ENCODE measurements around the gene IQCM.
"Not testable (repeated sequence)": the region's sequence is repeated elsewhere in the genome, so short reads cannot be mapped to it uniquely, and the experiment has no call there.

The IQCM gene

DNA sequence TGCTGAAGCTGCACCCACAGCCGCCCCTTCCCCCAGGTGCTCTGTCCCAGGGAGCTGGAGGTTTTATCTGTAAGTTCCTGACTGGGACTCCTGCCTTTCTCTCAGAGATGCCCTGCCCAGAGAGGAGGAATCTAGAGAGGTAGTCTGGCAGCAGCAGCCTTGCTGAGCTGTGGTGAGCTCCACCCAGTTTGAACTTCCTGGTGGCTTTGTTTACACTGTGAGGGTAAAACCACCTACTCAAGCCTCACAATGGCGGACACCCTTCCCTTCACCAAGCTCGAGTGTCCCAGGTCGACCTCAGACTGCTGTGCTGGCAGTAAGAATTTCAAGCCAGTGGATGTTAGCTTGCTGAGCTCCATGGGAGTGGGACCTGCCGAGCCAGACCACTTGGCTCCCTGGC is 474.5 kb downstream of the IQCM start:
- H3K27ac ChIP-seq (ENCODE audit: low read length, poor library complexity, severe bottlenecking); H3K36me3 ChIP-seq (ENCODE audit: control insufficient read depth in 1 of 2, insufficient read depth in 2 of 2, low read depth in 1 of 2, low read length in 2 of 2); H2BK12ac ChIP-seq (ENCODE audit: low read length in 2 of 2); H3K9me3 ChIP-seq (ENCODE audit: control insufficient read depth, low read length); H2BK120ac ChIP-seq (ENCODE audit: low read depth, low read length); H4K91ac ChIP-seq (ENCODE audit: low read length); H3K4me2 ChIP-seq (ENCODE audit: low read length, poor library complexity, severe bottlenecking); DNase-seq; H3K4ac ChIP-seq (ENCODE audit: low read depth in 1 of 2, low read length in 2 of 2); H3K23ac ChIP-seq (ENCODE audit: low read length in 2 of 2); H2BK5ac ChIP-seq (ENCODE audit: low read depth, low read length, poor library complexity, severe bottlenecking); H3K79me1 ChIP-seq (replicated peaks; ENCODE audit: low read length, poor library complexity, severe bottlenecking); H4K8ac ChIP-seq (ENCODE audit: low read length); H3K4me1 ChIP-seq (ENCODE audit: control insufficient read depth, insufficient read depth, low read depth, low read length); H3K27me3 ChIP-seq (ENCODE audit: control insufficient read depth in 1 of 2, insufficient read depth in 1 of 2, low read length in 2 of 2); H2AFZ ChIP-seq (ENCODE audit: low read depth, low read length); H2AK5ac ChIP-seq (ENCODE audit: low read length, severe bottlenecking); H3K9ac ChIP-seq (ENCODE audit: low read length); H2BK15ac ChIP-seq (ENCODE audit: low read depth, poor library complexity, severe bottlenecking); H3K4me3 ChIP-seq (ENCODE audit: insufficient read depth in 1 of 2, low read depth in 1 of 2, low read length in 2 of 2); H3K14ac ChIP-seq (ENCODE audit: low read length in 2 of 2); H3K18ac ChIP-seq (ENCODE audit: low read depth in 1 of 2, low read length in 2 of 2): not testable (repeated sequence)
- WGBS = 70% methylated on average over 5 of the region's 5 CpGs

DNA sequence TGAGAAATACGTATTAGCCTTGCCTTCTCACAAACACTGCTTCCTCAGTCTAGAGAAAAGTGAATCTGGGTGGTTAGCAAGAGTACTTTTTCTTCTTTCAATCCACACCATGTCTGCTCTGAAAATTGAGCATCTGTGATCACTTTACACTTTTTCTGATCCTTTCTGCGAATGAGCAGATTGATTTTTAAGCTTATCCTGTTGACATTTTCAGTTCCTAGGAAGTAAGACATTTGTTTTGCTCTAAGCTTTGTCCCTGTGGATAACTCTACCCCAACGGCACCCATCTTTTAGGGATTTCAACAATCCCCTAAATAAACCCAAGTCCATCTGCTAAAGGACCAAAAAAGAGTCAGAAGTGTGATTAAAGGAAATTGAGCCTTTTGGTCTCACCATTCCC is 487.5 kb downstream of the IQCM start:
- Histone ChIP-seq H3K79me1 (replicated peaks; ENCODE audit: low read length, poor library complexity, severe bottlenecking) (no peaks in the 10 kb centered on the region), H3K27me3 (ENCODE audit: control insufficient read depth in 1 of 2, insufficient read depth in 1 of 2, low read length in 2 of 2) (no peaks in the 10 kb centered on the region), H3K4me2 (ENCODE audit: low read length, poor library complexity, severe bottlenecking) (no peak overlapping the region), H3K4ac (ENCODE audit: low read depth in 1 of 2, low read length in 2 of 2) (no peak overlapping the region), H3K27ac (ENCODE audit: low read length, poor library complexity, severe bottlenecking) (no peak overlapping the region), H3K4me1 (ENCODE audit: control insufficient read depth, insufficient read depth, low read depth, low read length) (no peaks in the 10 kb centered on the region), H3K36me3 (ENCODE audit: control insufficient read depth in 1 of 2, insufficient read depth in 2 of 2, low read depth in 1 of 2, low read length in 2 of 2) (no peaks in the 10 kb centered on the region), H3K18ac (ENCODE audit: low read depth in 1 of 2, low read length in 2 of 2) (no peak overlapping the region), H2AFZ (ENCODE audit: low read depth, low read length) (no peak overlapping the region), H2BK5ac (ENCODE audit: low read depth, low read length, poor library complexity, severe bottlenecking) (no peak overlapping the region), H3K23ac (ENCODE audit: low read length in 2 of 2) (no peak overlapping the region), H2BK15ac (ENCODE audit: low read depth, poor library complexity, severe bottlenecking) (no peak overlapping the region), H4K91ac (ENCODE audit: low read length) (no peak overlapping the region), H4K8ac (ENCODE audit: low read length) (no peak overlapping the region), H3K9me3 (ENCODE audit: control insufficient read depth, low read length) (peaks cover 2% of the 10 kb centered on the region), H2AK5ac (ENCODE audit: low read length, severe bottlenecking) (no peak overlapping the region), H2BK12ac (ENCODE audit: low read length in 2 of 2) (no peak overlapping the region), H3K4me3 (ENCODE audit: insufficient read depth in 1 of 2, low read depth in 1 of 2, low read length in 2 of 2) (no peak overlapping the region), H3K14ac (ENCODE audit: low read length in 2 of 2) (no peak overlapping the region), H2BK120ac (ENCODE audit: low read depth, low read length) (no peak overlapping the region), H3K9ac (ENCODE audit: low read length) (no peak overlapping the region)
- DNase-seq = no peak
- WGBS = 31% methylated on average over 3 of the region's 3 CpGs

DNA sequence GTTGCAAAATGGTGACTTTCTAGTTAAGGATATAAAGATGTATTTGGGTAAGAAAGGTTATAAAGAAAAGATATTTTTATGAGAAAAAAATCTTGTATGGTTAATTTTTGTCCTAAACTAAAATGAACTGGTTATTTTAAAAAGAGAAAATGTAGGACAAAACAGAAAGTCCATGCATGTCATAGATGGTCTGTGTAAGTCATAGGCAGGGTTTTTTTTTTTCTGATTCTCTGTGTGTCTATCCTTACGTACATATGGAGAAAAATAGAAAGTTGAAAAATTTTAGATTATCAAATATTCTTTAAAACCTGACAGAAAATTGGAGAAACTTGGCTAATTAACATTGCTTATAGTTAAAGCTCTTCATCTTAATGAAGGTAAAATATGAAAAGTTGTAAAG is 493.4 kb downstream of the IQCM start:
- Histone ChIP-seq H3K23ac (ENCODE audit: low read length in 2 of 2) (no peak overlapping the region), H2BK120ac (ENCODE audit: low read depth, low read length) (no peak overlapping the region), H4K8ac (ENCODE audit: low read length) (no peak overlapping the region), H3K4me2 (ENCODE audit: low read length, poor library complexity, severe bottlenecking) (no peak overlapping the region), H2BK12ac (ENCODE audit: low read length in 2 of 2) (no peak overlapping the region), H3K18ac (ENCODE audit: low read depth in 1 of 2, low read length in 2 of 2) (no peak overlapping the region), H3K79me1 (replicated peaks; ENCODE audit: low read length, poor library complexity, severe bottlenecking) (no peaks in the 10 kb centered on the region), H3K4ac (ENCODE audit: low read depth in 1 of 2, low read length in 2 of 2) (no peak overlapping the region), H3K27me3 (ENCODE audit: control insufficient read depth in 1 of 2, insufficient read depth in 1 of 2, low read length in 2 of 2) (no peaks in the 10 kb centered on the region), H2AFZ (ENCODE audit: low read depth, low read length) (no peak overlapping the region), H3K27ac (ENCODE audit: low read length, poor library complexity, severe bottlenecking) (no peak overlapping the region), H2BK15ac (ENCODE audit: low read depth, poor library complexity, severe bottlenecking) (no peak overlapping the region), H3K14ac (ENCODE audit: low read length in 2 of 2) (no peak overlapping the region), H3K9ac (ENCODE audit: low read length) (no peak overlapping the region), H2BK5ac (ENCODE audit: low read depth, low read length, poor library complexity, severe bottlenecking) (no peak overlapping the region), H3K36me3 (ENCODE audit: control insufficient read depth in 1 of 2, insufficient read depth in 2 of 2, low read depth in 1 of 2, low read length in 2 of 2) (no peaks in the 10 kb centered on the region), H3K9me3 (ENCODE audit: control insufficient read depth, low read length) (peaks cover 16% of the 10 kb centered on the region), H3K4me3 (ENCODE audit: insufficient read depth in 1 of 2, low read depth in 1 of 2, low read length in 2 of 2) (no peak overlapping the region), H3K4me1 (ENCODE audit: control insufficient read depth, insufficient read depth, low read depth, low read length) (no peaks in the 10 kb centered on the region), H4K91ac (ENCODE audit: low read length) (no peak overlapping the region), H2AK5ac (ENCODE audit: low read length, severe bottlenecking) (no peak overlapping the region)
- DNase-seq = no peak
- WGBS = no CpG with 5 or more reads among the region's 1 CpG

DNA sequence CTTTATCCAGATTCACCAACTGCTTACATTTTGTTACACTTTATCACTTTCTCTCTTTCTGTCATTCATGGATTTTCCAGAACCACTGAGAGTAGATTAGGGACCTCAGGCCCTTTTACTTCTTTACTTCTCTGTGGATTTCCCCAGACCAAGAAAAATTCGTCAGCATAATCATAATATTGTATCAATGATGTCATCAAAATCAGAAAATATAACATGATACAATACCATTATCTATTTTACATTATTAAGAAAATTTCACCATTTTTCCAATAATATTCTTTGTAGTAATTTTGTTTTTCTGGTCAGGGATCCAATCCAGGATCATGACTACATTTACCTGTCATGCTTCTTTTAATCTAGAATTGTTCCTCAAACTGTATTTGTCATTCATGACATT is 494.2 kb downstream of the IQCM start:
- no peak for DNase-seq
- H3K9ac ChIP-seq (ENCODE audit: low read length) = no peak overlapping the region

More for the DNA sequence above, 494.2 kb downstream of the IQCM start:
- H3K14ac ChIP-seq (ENCODE audit: low read length in 2 of 2) = no peak overlapping the region
- no peaks in the 10 kb centered on the region for H3K79me1 ChIP-seq (replicated peaks; ENCODE audit: low read length, poor library complexity, severe bottlenecking)
- H3K18ac ChIP-seq (ENCODE audit: low read depth in 1 of 2, low read length in 2 of 2) = no peak overlapping the region
- H4K91ac ChIP-seq (ENCODE audit: low read length) = no peak overlapping the region
- no CpG with 5 or more reads among the region's 1 CpG for WGBS
- H3K23ac ChIP-seq (ENCODE audit: low read length in 2 of 2) = no peak overlapping the region
- H3K27me3 ChIP-seq (ENCODE audit: control insufficient read depth in 1 of 2, insufficient read depth in 1 of 2, low read length in 2 of 2) = no peaks in the 10 kb centered on the region
- H2BK5ac ChIP-seq (ENCODE audit: low read depth, low read length, poor library complexity, severe bottlenecking) = no peak overlapping the region
- H3K27ac ChIP-seq (ENCODE audit: low read length, poor library complexity, severe bottlenecking) = no peak overlapping the region
- H3K4ac ChIP-seq (ENCODE audit: low read depth in 1 of 2, low read length in 2 of 2) = no peak overlapping the region
- H2AFZ ChIP-seq (ENCODE audit: low read depth, low read length) = no peak overlapping the region
- no peak overlapping the region for H2BK120ac ChIP-seq (ENCODE audit: low read depth, low read length)
- H3K4me2 ChIP-seq (ENCODE audit: low read length, poor library complexity, severe bottlenecking) = no peak overlapping the region
- no peak overlapping the region for H2AK5ac ChIP-seq (ENCODE audit: low read length, severe bottlenecking)
- H3K9me3 ChIP-seq (ENCODE audit: control insufficient read depth, low read length) = peaks cover 16% of the 10 kb centered on the region
- no peaks in the 10 kb centered on the region for H3K36me3 ChIP-seq (ENCODE audit: control insufficient read depth in 1 of 2, insufficient read depth in 2 of 2, low read depth in 1 of 2, low read length in 2 of 2)
- H3K4me3 ChIP-seq (ENCODE audit: insufficient read depth in 1 of 2, low read depth in 1 of 2, low read length in 2 of 2) = no peak overlapping the region
- no peak overlapping the region for H2BK15ac ChIP-seq (ENCODE audit: low read depth, poor library complexity, severe bottlenecking)
- no peaks in the 10 kb centered on the region for H3K4me1 ChIP-seq (ENCODE audit: control insufficient read depth, insufficient read depth, low read depth, low read length)
- H2BK12ac ChIP-seq (ENCODE audit: low read length in 2 of 2) = no peak overlapping the region
- no peak overlapping the region for H4K8ac ChIP-seq (ENCODE audit: low read length)
